OCI-LY7 (cell line): ENCODE results near the gene PAM16. TPM values are rescaled to one million over a fixed set of nuclear protein-coding genes. Genes with fewer than 3 reads are reported as not detected.

Source experiments
- BruUV-seq: library from RNA; stranded (reverse); fragments of 400-500 nt; replicated peaks from 2 replicates; lab custom pipeline; 2021; lab: Mats Ljungman, UMichigan
- CTCF ChIA-PET: fragments of 300-600 bp; sonication (Branson Sonifier 250); formaldehyde crosslinking; loops from one replicate; lab custom pipeline; 2022; ENCODE audit warnings: antibody characterized with exemption; ENCODE audit not compliant: unreplicated experiment; lab: Charles Lee
- POLR2A ChIA-PET: fragments of 300-600 bp; sonication (Branson Sonifier 250); formaldehyde crosslinking; loops from one replicate; lab custom pipeline; 2022; ENCODE audit warnings: antibody characterized with exemption; lab: Charles Lee
- DNase-seq: peaks from one replicate; pipeline ENCODE4 v3.0.0-alpha.2; 2015; ENCODE audit warnings: low spot score
- H2AFZ ChIP-seq: fragments of 200-600 bp; sonication (generic), shearing (Covaris generic); 2 replicates; pipeline ENCODE4 v1.6.1; 2014; ENCODE audit warnings: mild to moderate bottlenecking, antibody characterized with exemption, low read length, moderate library complexity
- H3K27ac ChIP-seq: fragments of 200-600 bp; sonication (generic); 2 replicates; pipeline ENCODE4 v1.5.1; 2014; ENCODE audit warnings: mixed run types, low read depth, mild to moderate bottlenecking, moderate library complexity, low read length, inconsistent platforms; ENCODE audit not compliant: poor library complexity, severe bottlenecking
- H3K36me3 ChIP-seq: fragments of 200-600 bp; sonication (generic); 2 replicates; pipeline ENCODE4 v1.6.1; 2014; ENCODE audit warnings: mild to moderate bottlenecking, antibody characterized with exemption, low read length, moderate library complexity, mixed read lengths; ENCODE audit not compliant: insufficient read depth
- H3K4me1 ChIP-seq: fragments of 200-600 bp; sonication (generic); 2 replicates; pipeline ENCODE4 v1.5.1; 2014; ENCODE audit warnings: mild to moderate bottlenecking, low read length; ENCODE audit not compliant: insufficient read depth, poor library complexity, severe bottlenecking
- H3K4me2 ChIP-seq: fragments of 200-600 bp; sonication (generic); 2 replicates; pipeline ENCODE4 v1.6.1; 2014; ENCODE audit warnings: mild to moderate bottlenecking, low read length
- H3K4me3 ChIP-seq: fragments of 200-600 bp; sonication (generic); 2 replicates; pipeline ENCODE4 v1.5.1; 2014; ENCODE audit warnings: mild to moderate bottlenecking, low read depth, low read length; ENCODE audit not compliant: poor library complexity, severe bottlenecking
- H3K79me2 ChIP-seq: fragments of 200-600 bp; sonication (generic); 2 replicates; pipeline ENCODE4 v1.6.1; 2016; ENCODE audit warnings: low read depth, mild to moderate bottlenecking, low read length, moderate library complexity, mixed read lengths; ENCODE audit not compliant: insufficient read depth
- H3K9me2 ChIP-seq: fragments of 200-600 bp; sonication (generic); 2 replicates; pipeline ENCODE4 v1.6.1; 2016; ENCODE audit warnings: mild to moderate bottlenecking, low read length, mixed read lengths; ENCODE audit not compliant: insufficient read depth
- H3K9me3 ChIP-seq: fragments of 200-600 bp; sonication (generic); 2 replicates; pipeline ENCODE4 v1.6.1; 2014; ENCODE audit warnings: mild to moderate bottlenecking, mixed run types, low read length, mixed read lengths
- H4K20me1 ChIP-seq: fragments of 200-600 bp; sonication (generic); 2 replicates; pipeline ENCODE4 v1.6.1; 2014; ENCODE audit warnings: mild to moderate bottlenecking, antibody characterized with exemption, low read length, moderate library complexity, mixed read lengths; ENCODE audit not compliant: insufficient read depth
- CTCF ChIP-seq: fragments of 200-600 bp; sonication (generic); conservative IDR thresholded peaks from 2 replicates; pipeline ENCODE4 v1.5.1; 2014; ENCODE audit warnings: mild to moderate bottlenecking, antibody characterized with exemption, low read length, moderate library complexity, mixed read lengths
- EZH2phosphoT487 ChIP-seq: fragments of 200-600 bp; sonication (generic); IDR thresholded peaks from 2 replicates; pipeline ENCODE4 v1.6.1; 2018; ENCODE audit warnings: low read depth, borderline replicate concordance, mild to moderate bottlenecking, mixed run types, antibody characterized with exemption, low read length, moderate library complexity, mixed read lengths
- intact Hi-C: fragments of 100-400 bp; cut with micrococcal nuclease; formaldehyde crosslinking; loops from one replicate; pipeline ENCODE4 v1.10.0; 2022; ENCODE audit not compliant: unreplicated experiment
- total RNA-seq, 2 experiments: library from RNA; depleted of rRNA in 1 of 2; stranded (reverse); fragments of >200 nt in 1 of 2; shearing (Covaris generic) in 1 of 2; gene quantifications; 2 replicates each; pipeline ENCODE4 v1.2.3, GENCODE V29; 2014 to 2022

The PAM16 gene
- total RNA-seq, 2 experiments from 2014 or later: 80.6 to 82.4 TPM

- BruUV-seq: no TSS peak
- H3K4me2 ChIP-seq: no peak overlapping the region
- ChIA-PET CTCF (no interaction called here), POLR2A (interaction anchor here (0.7 kb wide), 1 partner anchor 167 kb away, joined by 3 read pairs; no protein-coding TSS in a partner anchor)
- H3K9me2 ChIP-seq: no peaks in the 10 kb centered on the region
- H3K27ac ChIP-seq: no peak overlapping the region
- H3K4me3 ChIP-seq: no peak overlapping the region
- H3K36me3 ChIP-seq: peaks cover 76% of the 10 kb centered on the region
- intact Hi-C loops: no loop called here
- H2AFZ ChIP-seq: no peak overlapping the region
- peaks cover 35% of the 10 kb centered on the region for H3K79me2 ChIP-seq
- H4K20me1 ChIP-seq: peaks cover 5% of the 10 kb centered on the region
- no peaks in the 10 kb centered on the region for H3K4me1 ChIP-seq
- TF ChIP-seq CTCF (no peak), EZH2phosphoT487 (no peak)
- no peak for DNase-seq
- no peaks in the 10 kb centered on the region for H3K9me3 ChIP-seq
Measured at GRCh38 chr16:4342866-4343744, 8.0 kb downstream of the PAM16 start.

DNA sequence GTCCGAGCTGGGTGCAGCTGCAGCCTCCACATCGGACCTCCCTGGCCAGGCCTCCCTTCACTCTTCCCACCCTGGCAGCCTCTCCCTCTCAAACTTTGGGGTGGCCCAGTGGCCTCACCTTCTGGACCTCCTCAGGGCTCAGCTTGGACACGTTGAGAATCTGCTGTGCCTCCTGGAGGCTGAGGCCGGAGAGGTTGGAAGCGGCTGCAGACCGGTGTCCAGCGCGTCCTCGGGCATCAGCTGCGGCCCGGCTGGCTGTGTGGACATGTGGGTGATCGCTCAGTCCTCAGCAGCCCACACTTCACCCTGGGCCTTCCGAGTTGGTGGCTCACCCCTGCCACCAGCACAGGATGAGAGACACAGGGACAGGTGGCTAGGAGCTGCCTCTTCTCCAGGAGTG is 9.9 kb downstream of the PAM16 start:
- peaks cover 21% of the 10 kb centered on the region for H3K79me2 ChIP-seq
- ChIA-PET POLR2A (no interaction called here), CTCF (interaction anchor here (1.0 kb wide), 1 partner anchor 9 kb away, joined by 3 read pairs; no protein-coding TSS in a partner anchor)
- no peaks in the 10 kb centered on the region for H4K20me1 ChIP-seq
- H3K4me2 ChIP-seq: no peak overlapping the region
- TF ChIP-seq EZH2phosphoT487: no peak
- TF ChIP-seq CTCF: no peak
- H3K9me2 ChIP-seq: no peaks in the 10 kb centered on the region
- no peak overlapping the region for H2AFZ ChIP-seq
- H3K9me3 ChIP-seq: no peaks in the 10 kb centered on the region
- DNase-seq: no peak
- H3K4me3 ChIP-seq: no peak overlapping the region
- intact Hi-C loops: no loop called here
- H3K27ac ChIP-seq: no peak overlapping the region
- no TSS peak for BruUV-seq
- peaks cover 64% of the 10 kb centered on the region for H3K36me3 ChIP-seq
- no peaks in the 10 kb centered on the region for H3K4me1 ChIP-seq

- Histone ChIP-seq H3K9me3 (no peaks in the 10 kb centered on the region), H4K20me1 (no peaks in the 10 kb centered on the region), H3K4me1 (no peaks in the 10 kb centered on the region), H2AFZ (no peak overlapping the region), H3K4me3 (no peak overlapping the region), H3K79me2 (peaks cover 13% of the 10 kb centered on the region), H3K9me2 (no peaks in the 10 kb centered on the region), H3K27ac (no peak overlapping the region), H3K4me2 (no peak overlapping the region), H3K36me3 (peaks cover 56% of the 10 kb centered on the region)
- no TSS peak for BruUV-seq
- DNase-seq: no peak
- POLR2A ChIA-PET: interaction anchor here (0.6 to 0.9 kb wide), 2 partner anchors 9 to 130 kb away, joined by 3 read pairs; no protein-coding TSS in a partner anchor
- CTCF ChIA-PET: interaction anchor here (1.0 kb wide), 1 partner anchor 10 kb away, joined by 3 read pairs; no protein-coding TSS in a partner anchor
- intact Hi-C loops: no loop called here
- TF ChIP-seq CTCF: no peak
- TF ChIP-seq EZH2phosphoT487: no peak
Measured at GRCh38 chr16:4340443-4340842, 10.7 kb downstream of the PAM16 start.
